NCI-H82 treated with DMSO at 0.1 percent for 48 hours (cell line): ENCODE results near the gene OCSTAMP.

Experiments used
- DNase-seq: peaks from one replicate; lab custom pipeline; 2025; ENCODE audit not compliant: unreplicated experiment; lab: John Stamatoyannopoulos, UW

Gene OCSTAMP, protein sequence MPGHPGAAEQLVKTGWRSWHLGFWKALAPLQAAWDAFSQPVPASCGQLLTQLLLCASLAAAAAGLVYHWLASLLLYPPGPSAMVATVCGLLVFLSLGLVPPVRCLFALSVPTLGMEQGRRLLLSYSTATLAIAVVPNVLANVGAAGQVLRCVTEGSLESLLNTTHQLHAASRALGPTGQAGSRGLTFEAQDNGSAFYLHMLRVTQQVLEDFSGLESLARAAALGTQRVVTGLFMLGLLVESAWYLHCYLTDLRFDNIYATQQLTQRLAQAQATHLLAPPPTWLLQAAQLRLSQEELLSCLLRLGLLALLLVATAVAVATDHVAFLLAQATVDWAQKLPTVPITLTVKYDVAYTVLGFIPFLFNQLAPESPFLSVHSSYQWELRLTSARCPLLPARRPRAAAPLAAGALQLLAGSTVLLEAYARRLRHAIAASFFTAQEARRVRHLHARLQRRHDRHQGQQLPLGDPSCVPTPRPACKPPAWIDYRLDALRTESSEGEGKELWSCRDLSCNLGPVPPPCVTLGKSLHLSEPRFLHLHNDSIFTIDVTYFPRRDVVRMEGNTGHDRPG

GRCh38 chr20:46550461-46550860 is at the start of gene OCSTAMP:
Gene OCSTAMP (minus strand): TSS chr20:46550654. CDS start chr20:46550560, 94 bp downstream.
- no peak for DNase-seq

DNA sequence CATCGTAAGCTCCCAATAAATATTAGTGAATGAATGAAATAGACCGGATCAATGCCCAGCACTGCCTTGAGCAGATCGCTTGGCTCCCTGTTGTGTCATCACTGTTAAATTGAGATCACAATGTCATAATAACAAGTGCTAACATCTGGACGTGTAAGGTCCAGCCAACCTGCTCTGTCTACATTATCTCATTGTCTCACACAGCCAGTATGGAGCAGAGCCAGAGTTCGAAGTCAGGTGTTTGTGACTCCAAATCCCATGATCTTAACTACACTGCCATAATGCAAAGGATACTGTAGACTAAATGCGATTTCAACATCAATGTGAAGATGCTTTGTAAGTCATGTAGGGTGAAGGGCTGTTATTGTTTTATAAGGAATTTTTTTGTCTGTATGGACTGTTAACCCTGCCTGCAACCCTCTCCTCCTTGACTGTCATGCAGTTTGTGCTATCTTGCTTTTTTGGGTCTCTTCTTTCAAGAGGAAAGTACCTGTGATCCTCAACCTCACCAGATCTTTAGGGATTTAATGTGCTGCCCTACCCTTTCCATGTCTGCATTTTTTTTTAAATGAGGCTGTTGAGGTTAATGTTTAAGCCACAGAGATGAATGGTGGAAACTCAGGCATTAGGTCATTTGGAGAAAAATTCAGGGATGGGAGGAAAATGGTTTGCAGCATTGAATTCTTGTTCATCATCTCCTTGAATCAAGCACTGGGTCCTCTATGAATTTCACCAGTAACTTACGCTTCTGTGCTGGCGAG is 49.0 kb upstream of the OCSTAMP start:
- no peak for DNase-seq

- DNase-seq = no peak
Observed at GRCh38 chr20:46595933-46596332, 45.5 kb upstream of the OCSTAMP start.

- no peak for DNase-seq
Observed at GRCh38 chr20:46594725-46595124, 44.3 kb upstream of the OCSTAMP start.

DNA sequence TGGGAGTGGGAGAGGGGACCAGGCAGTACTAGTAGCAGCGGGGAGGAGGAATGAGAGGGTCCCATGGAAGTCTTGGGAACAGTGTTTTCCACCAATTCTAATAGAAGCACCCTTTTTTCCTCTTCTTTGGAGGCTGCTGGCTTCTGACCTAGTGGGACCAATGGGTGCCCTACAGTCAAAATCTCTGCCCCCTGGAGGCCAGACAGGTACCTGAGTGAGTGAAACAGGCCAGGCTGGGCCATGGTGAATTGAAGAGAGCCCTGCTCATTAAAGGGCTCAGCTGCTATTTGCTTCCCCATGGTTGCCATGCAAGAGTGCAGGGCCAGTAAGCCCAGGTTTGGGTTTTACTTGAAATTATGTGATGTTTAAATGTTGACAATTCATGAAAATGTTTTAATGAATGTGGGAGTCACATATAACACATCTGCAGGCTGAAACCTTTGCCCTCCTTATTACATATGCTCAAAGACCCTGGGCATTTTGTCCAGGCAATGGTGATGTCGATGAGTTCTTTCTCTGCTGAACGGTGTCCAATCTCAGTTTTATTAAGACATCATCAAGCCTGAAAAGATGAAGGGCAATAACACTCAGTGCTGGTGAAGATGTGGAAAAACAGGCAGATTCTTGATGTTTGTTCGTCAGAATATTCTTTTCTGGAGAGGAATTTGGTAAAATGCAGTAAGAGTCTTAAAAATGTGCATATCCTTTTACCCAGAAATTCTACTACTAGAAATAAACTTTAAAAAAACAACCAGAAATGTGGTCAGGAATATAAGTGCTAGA is 42.3 kb upstream of the OCSTAMP start:
- DNase-seq = no peak

- DNase-seq = no peak
Observed at GRCh38 chr20:46590443-46590842, 40.0 kb upstream of the OCSTAMP start.

DNA sequence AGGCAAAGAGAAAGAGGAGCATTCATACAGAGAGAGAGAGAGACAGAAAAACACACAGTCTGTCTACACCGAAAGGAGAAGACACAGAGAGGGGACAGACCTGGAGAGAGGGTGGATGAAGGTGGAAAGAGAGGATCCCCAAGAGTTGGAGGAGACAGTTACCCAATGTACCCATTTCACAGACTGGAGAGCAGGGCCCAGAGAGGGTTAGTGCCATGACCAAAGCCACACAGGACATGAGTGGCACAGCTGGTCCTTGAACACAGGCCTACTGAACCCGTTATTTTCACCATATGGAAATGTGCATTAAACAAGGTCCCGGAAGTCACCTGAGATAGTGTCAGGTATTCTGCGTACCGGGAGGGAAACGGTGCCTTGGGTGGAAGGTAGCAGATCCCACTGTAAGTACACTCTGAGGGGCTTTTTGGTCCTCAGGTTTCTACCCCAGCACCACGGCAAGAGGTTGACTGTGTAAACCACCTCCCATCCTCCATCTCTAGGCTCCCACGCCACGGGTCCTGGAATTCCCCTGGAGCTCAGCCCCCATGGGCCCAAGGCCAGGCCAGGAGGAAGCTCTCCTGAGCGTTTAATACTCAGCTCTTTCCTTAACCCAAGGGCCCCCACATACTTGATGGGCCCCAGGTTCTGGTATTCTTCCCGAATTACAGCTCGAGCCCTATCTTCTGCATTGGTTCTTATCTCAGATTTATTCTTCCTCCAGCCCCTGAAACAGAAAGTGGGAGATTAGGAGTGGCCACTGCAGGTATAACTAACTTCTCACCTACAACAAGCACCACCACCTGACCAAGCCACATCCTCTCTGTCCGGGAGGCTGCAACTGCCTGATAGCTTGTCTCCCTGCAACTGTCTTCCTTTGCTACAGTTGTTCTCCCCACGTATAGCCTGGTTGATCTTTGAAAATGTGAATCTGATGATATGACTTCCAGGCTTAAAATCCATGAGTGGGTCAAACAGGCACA is 38.4 kb upstream of the OCSTAMP start:
- DNase-seq = no peak

DNA sequence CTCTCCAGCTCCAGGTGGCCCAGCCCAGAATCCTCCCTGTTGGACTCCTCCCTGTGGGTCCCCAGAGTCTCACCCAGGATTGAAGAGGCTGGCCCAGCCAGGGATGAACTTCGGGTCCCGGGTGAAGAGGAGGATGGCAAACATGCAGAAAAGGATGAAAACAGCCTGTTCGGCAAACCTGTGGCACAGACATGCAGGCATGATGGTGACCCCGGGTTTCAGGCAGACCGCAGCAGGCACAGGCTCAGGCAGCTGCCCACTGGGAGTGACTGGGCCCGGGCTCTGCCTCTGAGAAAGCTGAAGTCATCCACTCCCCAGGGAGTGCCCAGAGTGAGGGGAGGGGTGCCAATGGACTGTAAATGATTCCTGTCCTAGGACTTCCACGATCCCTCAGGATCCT is 37.5 kb upstream of the OCSTAMP start:
- no peak for DNase-seq

DNA sequence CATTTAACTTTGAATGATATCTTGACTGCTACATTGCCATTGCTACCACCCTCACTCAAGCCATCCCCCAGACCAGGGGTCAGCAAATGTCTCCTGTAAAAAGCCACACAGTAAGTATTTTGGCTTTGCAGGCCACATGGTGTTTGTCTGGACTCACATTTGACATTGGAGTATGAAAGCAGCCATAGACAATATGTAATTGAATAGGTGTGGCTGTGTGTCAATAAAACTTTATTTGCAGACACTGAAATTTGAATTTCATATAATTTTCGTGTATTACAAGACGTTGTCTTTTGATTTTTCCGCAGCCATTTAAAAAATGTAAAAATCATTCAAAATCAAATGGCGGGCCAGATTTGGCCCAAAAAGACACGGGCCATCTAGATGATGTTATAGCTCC is 36.3 kb upstream of the OCSTAMP start:
- no peak for DNase-seq

- no peak for DNase-seq
Observed at GRCh38 chr20:46584508-46584907, 34.1 kb upstream of the OCSTAMP start.

GRCh38 chr20:46583411-46584214 is 33.2 kb upstream of the OCSTAMP start:
- DNase-seq = no peak

- no peak for DNase-seq
Observed at GRCh38 chr20:46582648-46583047, 32.2 kb upstream of the OCSTAMP start.

- DNase-seq = no peak
Observed at GRCh38 chr20:46581391-46581790, 30.9 kb upstream of the OCSTAMP start.

GRCh38 chr20:46580613-46581205 is 30.3 kb upstream of the OCSTAMP start:
- DNase-seq = no peak

DNA sequence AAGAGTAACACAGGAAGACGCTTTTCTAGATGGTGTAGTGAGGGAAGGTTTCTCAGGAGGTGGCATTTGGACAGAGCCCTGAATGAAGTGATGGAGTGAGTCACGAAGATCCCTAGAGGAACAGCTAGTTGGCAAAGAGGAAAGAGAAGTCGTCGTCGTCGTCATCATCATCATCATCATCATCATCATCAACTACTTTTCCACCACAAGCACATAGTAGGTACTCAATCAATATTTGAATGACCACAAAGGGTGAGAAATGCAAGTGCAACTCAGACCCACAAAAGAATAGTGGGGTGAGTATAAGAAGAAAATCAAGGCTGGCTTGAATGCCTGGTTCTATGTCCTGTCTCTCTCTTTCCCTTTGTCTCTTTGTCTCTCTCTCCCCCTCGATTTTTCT is 28.3 kb upstream of the OCSTAMP start:
- no peak for DNase-seq

DNA sequence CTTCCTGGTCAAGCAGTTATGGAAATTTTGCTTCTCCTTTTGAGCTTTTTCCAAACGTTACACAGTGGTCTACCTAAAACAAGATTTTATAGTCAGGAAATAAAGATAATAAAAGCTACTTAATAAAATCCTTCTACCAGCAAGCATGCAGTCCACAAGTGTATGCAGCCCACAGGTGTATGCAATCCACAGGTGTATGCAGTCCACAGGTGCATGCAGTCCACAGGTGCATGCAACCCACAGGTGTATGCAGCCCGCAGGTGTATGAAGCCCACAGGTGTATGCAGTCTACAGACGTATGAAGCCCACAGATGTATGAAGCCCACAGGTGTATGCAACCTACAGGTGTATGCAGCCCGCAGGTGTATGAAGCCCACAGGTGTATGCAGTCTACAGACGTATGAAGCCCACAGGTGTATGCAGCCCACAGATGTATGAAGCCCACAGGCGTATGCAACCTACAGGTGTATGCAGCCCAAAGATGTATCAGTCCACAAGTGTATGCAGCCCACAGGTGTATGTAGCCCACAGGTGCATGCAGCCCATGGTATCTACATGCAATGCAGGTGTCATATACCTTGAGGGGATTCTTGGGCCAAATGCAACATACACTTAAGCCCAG is 26.4 kb upstream of the OCSTAMP start:
- DNase-seq = no peak

- DNase-seq = no peak
Observed at GRCh38 chr20:46575937-46576461, 25.5 kb upstream of the OCSTAMP start.

- DNase-seq = no peak
Observed at GRCh38 chr20:46575394-46575793, 24.9 kb upstream of the OCSTAMP start.
